Hematopoietic multipotent progenitor cell treated with erythropoietin and hydrocortisone succinate and interleukin-3 and kit ligand, for 17 days (in vitro differentiated cells): ENCODE data around the gene MAD2L1.
"Not testable (repeated sequence)": the region's sequence is repeated elsewhere in the genome, so short reads cannot be mapped to it uniquely, and the experiment has no call there.

Source experiments
- DNase-seq: peaks from one replicate; pipeline ENCODE4 v3.0.0-alpha.2; 2015; ENCODE audit warnings: low spot score

The MAD2L1 gene

DNA sequence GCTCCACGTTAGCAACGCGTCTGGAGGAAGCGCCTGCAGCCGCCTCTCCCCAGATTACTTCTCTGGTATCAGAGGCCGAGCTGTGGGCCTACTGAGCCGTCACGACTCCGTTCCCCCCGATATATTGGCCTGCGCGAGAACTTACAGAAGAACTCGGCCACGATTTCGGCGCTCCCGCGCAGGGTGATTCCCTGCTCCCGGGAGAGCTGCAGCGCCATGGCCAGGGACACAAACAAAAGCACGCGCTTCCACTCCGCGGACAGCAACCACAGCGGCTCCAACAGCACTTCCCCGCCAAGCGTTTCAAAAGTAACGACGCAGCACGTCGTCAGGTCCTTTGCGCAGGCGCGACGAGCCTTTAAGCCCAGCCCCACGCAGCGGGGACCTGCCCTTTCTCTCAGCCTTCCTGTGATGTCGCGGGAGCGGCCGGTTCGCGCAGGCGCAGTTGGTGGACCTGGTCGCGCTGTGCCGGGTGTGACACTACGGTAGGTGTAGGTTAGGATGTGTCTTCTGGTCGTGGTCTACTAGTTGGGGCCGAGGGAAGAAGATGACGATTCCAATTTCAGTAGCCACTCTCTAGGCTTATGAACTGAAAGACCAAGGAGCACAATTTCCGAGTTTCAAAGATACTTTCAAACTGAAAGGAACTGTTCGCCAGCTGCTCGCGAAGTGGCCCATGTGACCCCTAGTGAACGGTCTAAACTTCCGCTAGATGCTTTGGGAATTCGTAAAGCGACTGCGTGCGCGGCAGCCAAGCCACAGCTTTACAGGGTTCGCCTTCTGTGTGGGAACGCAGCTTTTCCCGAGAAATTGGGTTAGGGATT lies at the start of gene MAD2L1:
MAD2L1 (minus strand) TSS at position 332 of the 824 bp plus-strand sequence; CDS start at position 218, 114 bp downstream.
- DNase-seq: peak; percentile 99

DNA sequence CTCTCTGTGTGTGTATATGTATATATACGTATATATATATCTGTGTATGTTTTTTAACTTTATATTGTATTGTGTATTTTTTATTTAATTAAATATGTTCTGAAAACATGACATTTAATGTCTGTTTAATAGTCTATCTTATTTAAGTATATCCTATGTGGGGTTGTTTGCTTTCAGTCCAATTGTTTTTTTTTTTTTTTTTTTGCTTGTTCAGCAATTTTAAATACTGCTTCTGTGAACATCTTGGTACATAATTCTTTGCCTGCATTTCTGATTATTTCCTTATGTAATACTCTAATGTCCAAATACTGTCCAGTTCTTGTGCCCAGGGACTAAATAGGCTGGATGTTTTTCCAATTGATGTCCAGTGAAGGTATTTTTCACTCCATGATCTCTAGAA lies 45.1 kb upstream of the MAD2L1 start:
- no peak for DNase-seq

- no peak for DNase-seq
These were observed 42.8 kb upstream of the MAD2L1 start for GRCh38 chr4:120109406-120109805.

GRCh38 chr4:120105472-120105871 lies 38.8 kb upstream of the MAD2L1 start:
- no peak for DNase-seq

DNA sequence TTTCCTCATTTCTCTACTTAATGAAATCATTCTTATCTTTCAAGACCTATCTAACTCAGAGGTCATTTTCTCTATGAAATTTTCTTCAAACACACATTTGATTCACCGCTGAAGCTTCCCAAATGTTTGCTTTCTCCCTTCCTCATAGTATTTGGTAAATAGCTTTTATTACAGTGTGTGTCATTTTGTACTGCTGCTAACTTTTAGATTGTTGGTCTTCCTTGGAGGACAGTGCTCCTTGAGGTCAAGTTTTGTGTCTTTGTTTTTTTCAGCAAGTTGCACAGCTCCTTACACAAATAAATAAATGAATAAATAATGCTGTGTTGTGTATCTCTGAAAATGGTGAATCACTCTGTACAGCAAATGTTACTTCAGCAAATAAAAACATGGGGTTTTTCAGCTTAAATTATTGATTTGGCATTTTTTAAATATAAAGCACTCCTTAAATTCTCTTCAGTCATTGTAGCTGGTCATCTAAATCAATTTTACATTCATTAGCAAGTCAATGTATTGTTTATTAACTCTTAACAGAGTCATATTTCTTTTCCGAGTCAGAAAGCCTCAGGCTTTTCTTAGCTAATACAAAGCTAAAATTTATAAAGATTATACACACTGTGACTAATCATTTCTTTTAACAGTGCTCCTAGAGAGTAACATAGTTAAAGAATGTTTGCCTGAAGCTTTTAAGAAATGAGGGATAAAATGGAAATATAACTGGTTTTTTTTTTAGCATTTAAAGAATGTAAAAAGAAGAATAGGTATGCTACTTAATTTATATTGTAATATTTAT lies 30.1 kb upstream of the MAD2L1 start:
- DNase-seq: no peak

DNA sequence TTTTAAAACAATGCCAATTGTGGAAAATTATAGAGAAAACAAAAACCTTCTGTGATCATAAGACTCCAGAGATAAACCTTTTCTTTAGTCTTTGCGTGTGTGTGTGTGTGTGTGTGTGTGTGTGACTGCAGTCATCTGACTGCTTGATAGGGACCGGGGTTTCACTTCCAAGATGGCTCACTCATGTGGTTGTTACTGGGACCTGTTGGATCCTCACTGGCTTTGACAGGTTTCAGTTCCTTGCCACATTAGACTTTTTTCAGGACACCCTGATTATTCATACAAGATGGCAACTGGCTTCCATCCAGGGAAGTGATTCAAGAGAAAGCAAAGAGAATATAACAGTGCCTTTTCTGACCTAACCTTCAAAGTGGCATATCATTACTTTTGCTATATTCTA lies 21.9 kb upstream of the MAD2L1 start:
- no peak for DNase-seq

GRCh38 chr4:120088066-120088465 lies 21.4 kb upstream of the MAD2L1 start:
- not testable (repeated sequence) for DNase-seq

GRCh38 chr4:120085705-120086104 lies 19.1 kb upstream of the MAD2L1 start:
- no peak for DNase-seq

DNA sequence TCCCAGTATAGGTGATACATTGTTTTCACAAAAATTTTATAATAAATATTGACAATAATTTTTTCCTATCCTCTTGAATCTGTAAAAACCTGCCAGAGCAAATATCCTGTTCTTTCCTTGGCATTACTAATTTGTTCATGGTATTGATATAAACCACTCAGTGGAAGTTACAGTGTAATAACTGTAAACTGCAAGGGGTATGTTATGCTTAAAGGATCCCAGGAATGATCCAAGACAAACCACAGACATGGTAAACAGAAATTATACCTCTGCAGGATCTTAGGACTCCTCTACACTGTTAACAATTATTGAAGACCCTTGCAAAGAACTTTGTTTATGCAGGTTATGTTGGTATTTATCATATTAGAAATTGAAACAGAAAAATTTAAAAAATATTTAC lies 17.7 kb upstream of the MAD2L1 start:
- no peak for DNase-seq

- no peak for DNase-seq
These were observed 16.5 kb upstream of the MAD2L1 start for GRCh38 chr4:120083152-120083551.

DNA sequence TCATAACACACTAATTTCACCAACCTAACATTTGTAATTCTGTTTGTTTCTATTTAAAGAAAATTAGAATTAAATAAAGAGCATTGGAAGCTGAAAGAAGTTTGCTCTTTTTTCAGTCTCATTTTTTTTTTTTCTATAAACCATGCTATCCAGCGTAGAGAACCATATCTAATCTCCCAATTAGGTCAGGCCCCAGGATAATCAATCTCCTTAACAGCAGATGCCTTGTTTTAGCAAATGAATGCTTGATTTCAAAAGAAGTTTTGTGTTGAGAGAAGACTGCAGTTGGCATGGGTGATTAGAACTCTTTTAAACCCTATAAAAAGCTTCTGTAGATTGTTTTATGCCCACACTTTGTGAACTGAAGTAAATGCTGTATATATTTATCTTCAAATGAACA lies 15.6 kb upstream of the MAD2L1 start:
- DNase-seq: no peak

GRCh38 chr4:120081726-120082125 lies 15.1 kb upstream of the MAD2L1 start:
- no peak for DNase-seq

GRCh38 chr4:120080533-120080932 lies 13.9 kb upstream of the MAD2L1 start:
- DNase-seq: no peak

DNA sequence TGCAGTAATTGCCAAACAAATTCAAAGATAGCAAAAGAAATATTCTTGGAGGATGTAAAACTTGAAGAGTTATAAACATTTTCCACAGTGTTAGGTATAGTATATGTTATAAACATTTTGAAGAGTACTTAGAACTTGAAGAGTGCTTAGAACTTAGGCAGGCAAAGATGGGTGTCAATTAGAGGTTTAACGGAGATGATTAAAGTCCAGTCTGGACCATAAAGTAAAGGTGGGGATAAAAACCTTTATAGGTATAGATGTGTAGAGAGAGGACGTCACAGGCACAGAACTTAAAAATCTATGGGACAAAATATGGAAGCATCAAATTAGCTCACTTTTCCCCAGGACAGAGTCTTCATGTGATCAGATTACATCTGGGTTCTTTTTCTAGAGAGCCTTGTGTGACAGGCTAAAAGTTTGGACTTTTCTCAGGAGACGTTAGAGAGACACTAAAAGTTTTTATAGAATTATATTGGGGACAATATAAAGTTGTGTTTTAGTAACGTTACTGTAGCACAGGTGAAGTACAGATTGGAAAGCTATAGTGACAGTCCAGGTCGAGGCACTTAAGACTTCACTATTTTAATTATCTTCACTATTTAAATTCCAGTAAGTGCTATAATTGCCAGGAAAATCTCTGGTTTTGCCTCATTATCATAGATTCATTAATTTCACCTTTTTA lies 13.3 kb upstream of the MAD2L1 start:
- DNase-seq: no peak

- no peak for DNase-seq
These were observed 11.6 kb upstream of the MAD2L1 start for GRCh38 chr4:120078216-120078615.

- peak; percentile 79 for DNase-seq
These were observed 4.6 kb upstream of the MAD2L1 start for GRCh38 chr4:120071192-120071795.

GRCh38 chr4:120070196-120070595 lies 3.5 kb upstream of the MAD2L1 start:
- no peak for DNase-seq

GRCh38 chr4:120065974-120066516 lies 603 bp downstream of the MAD2L1 start:
- DNase-seq: no peak

DNA sequence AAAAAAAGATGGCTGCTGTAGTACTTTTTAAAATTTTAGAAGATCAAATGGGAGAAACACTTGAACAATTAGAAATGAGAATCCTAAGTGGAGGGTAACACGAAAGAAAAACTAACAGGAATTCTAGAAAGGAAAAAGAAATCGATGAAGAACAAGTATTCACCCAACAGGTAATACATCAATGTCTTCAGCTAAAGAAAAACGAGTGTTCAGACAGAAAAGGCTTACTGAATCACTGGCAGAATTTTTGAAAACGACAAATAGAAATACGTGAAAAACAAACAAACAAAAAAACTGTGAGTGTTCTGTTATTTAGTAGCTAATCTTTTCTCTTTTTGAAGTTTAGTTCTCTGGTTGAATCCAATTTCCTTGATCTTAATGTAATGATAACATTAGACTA lies 1.8 kb downstream of the MAD2L1 start:
- peak; percentile 10 for DNase-seq

DNA sequence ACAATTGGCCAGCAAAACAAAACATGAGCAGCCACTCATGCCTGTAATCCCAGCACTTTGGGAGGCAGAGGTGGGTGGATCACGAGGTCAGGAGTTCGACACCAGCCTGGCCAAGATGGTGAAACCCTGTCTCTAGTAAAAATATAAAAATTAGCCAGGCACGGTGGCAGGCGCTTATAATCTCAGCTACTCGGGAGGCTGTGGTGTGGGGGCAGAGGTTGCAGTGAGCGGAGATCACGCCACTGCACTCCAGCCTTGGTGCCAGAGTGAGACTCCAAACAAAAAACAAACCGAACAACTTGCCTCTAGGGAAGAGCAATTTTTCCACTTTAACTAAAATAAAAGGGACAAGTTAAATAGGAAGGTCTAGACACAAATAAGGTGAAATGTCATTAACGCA lies 2.9 kb downstream of the MAD2L1 start:
- not testable (repeated sequence) for DNase-seq

- no peak for DNase-seq
These were observed 3.9 kb downstream of the MAD2L1 start for GRCh38 chr4:120062663-120063195.

GRCh38 chr4:120059036-120059435 lies 7.6 kb downstream of the MAD2L1 start:
- DNase-seq: no peak
